AG04450 (cell line): ENCODE results near the gene CDK16. TPM values are rescaled to one million over a fixed set of nuclear protein-coding genes. Genes with fewer than 3 reads are reported as not detected.

Experiments
- CTCF ChIA-PET: fragments of 300-600, 350-600 bp; formaldehyde crosslinking; extraction: SDS; loops from one replicate; lab custom pipeline; 2022; ENCODE audit warnings: antibody characterized with exemption, inconsistent platforms; lab: Charles Lee
- POLR2A ChIA-PET: fragments of 350-600 bp; formaldehyde crosslinking; extraction: SDS; loops from one replicate; lab custom pipeline; 2021; ENCODE audit warnings: antibody characterized with exemption, inconsistent platforms; lab: Yijun Ruan, JAX
- DNase-seq: peaks from one replicate; pipeline ENCODE4 v3.0.0-alpha.2; 2011; ENCODE audit warnings: low read depth, low spot score
- H3K27ac ChIP-seq: one replicate; pipeline ENCODE4 v1.5.1; 2012; ENCODE audit warnings: low read depth, low read length, control low read depth
- H3K27me3 ChIP-seq: one replicate; pipeline ENCODE4 v1.6.0; 2012; ENCODE audit warnings: low read length; ENCODE audit not compliant: control insufficient read depth, insufficient read depth
- H3K4me3 ChIP-seq: 2 replicates; pipeline ENCODE4 v1.5.1; 2011; ENCODE audit warnings: mild to moderate bottlenecking, low read depth, low read length, control low read depth
- H3K9me3 ChIP-seq: 2 replicates; pipeline ENCODE4 v1.5.1; 2012; ENCODE audit warnings: low read length; ENCODE audit not compliant: control insufficient read depth, insufficient read depth
- polyA plus RNA-seq: library from polyadenylated mRNA; depleted of rRNA; stranded (reverse); fragments of >200 nt; gene quantifications from 2 replicates; pipeline ENCODE4 v1.2.3, GENCODE V29; 2011
- TF ChIP-seq, protein P1 (sequence below): IDR thresholded peaks from 2 replicates; pipeline ENCODE4 v1.5.1; 2011; ENCODE audit warnings: low read depth, low read length, control low read depth, inconsistent platforms

CDK16 gene
- polyA plus RNA-seq, 1 experiment = 89.9 TPM

GRCh38 chrX:47217121-47217851, 1.2 kb upstream of the CDK16 start:
- H3K9me3 ChIP-seq = no peaks in the 10 kb centered on the region
- ChIA-PET POLR2A (interaction anchor here (0.5 to 2.0 kb wide), 9 partner anchors 11 to 433 kb away, joined by 3 to 14 read pairs (median 5); partner anchors contain the start of genes ELK1 and USP11), CTCF (interaction anchor here (1.1 kb wide), 2 partner anchors 167 to 306 kb away, joined by 3 to 4 read pairs; no protein-coding TSS in a partner anchor)
- no peak for DNase-seq
- H3K4me3 ChIP-seq = peak overlapping the region; percentile 25
- TF ChIP-seq, protein P1, sequence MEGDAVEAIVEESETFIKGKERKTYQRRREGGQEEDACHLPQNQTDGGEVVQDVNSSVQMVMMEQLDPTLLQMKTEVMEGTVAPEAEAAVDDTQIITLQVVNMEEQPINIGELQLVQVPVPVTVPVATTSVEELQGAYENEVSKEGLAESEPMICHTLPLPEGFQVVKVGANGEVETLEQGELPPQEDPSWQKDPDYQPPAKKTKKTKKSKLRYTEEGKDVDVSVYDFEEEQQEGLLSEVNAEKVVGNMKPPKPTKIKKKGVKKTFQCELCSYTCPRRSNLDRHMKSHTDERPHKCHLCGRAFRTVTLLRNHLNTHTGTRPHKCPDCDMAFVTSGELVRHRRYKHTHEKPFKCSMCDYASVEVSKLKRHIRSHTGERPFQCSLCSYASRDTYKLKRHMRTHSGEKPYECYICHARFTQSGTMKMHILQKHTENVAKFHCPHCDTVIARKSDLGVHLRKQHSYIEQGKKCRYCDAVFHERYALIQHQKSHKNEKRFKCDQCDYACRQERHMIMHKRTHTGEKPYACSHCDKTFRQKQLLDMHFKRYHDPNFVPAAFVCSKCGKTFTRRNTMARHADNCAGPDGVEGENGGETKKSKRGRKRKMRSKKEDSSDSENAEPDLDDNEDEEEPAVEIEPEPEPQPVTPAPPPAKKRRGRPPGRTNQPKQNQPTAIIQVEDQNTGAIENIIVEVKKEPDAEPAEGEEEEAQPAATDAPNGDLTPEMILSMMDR = no peak
- H3K27me3 ChIP-seq = no peaks in the 10 kb centered on the region
- H3K27ac ChIP-seq = peak overlapping the region; percentile 91

GRCh38 chrX:47217852-47218279, 615 bp upstream of the CDK16 start:
- H3K27me3 ChIP-seq = no peaks in the 10 kb centered on the region
- peak overlapping the region; percentile 92 for H3K27ac ChIP-seq
- peak; percentile 96 for DNase-seq
- CTCF ChIA-PET = interaction anchor here (1.1 kb wide), 2 partner anchors 167 to 305 kb away, joined by 3 to 4 read pairs; no protein-coding TSS in a partner anchor
- TF ChIP-seq, protein P1 = no peak
- H3K9me3 ChIP-seq = no peaks in the 10 kb centered on the region
- H3K4me3 ChIP-seq = peak overlapping the region; percentile 72
- POLR2A ChIA-PET = interaction anchor here (0.5 to 2.0 kb wide), 11 partner anchors 11 to 1461 kb away, joined by 3 to 14 read pairs (median 5); partner anchors contain the start of genes ELK1 and USP11

DNA sequence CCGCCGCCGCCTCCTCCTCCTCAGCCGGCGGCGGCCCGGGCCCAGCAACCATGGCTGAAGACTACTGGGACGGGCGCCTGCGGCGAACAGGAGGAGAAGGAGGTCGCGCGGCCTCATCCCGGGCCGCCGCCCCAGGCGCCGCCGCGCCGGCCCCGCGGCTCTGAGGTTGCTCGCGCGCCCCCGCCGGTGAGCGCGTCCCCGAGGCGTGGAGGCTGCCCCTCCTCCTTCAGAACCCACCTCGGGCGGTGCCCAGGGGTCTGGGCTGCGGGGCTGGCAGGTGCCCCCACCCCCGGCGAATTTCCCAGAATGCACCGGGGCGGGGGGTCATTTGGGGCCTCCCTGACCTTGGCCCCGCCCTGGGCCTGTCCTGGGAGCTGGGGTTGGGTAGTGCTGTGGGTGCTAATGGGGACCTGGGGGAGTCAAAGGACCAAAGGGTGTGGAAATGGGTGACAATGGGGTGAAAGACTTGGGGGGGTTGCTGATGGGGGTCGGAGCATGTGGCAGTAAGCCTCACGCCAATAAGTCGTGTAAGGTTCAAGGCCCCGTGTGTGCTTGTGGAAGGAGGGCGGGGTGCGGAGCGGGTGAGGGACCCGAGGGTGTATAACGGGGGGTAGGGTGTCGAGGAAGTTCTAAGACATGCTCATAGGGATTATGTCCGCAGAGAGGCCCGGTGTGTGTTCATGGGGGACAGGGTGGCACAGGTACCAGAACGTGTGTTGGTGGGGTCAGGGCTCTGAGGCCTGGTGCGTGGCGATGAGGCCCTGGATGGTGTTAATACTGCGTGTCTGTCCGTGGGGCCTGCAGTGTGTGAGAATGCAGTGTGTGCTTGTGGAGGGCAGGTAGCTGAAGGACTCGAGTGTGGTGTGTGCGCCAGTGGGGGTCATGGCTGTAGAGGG, 687 bp downstream of the CDK16 start:
- TF ChIP-seq, protein P1 = no peak
- Histone ChIP-seq H3K4me3 (peak overlapping the region; percentile 72), H3K9me3 (no peaks in the 10 kb centered on the region), H3K27ac (peak overlapping the region; percentile 21), H3K27me3 (no peaks in the 10 kb centered on the region)
- ChIA-PET POLR2A (interaction anchor here (0.6 kb wide), 1 partner anchor 93 kb away, joined by 3 read pairs; no protein-coding TSS in a partner anchor), CTCF (no interaction called here)
- DNase-seq = no peak

DNA sequence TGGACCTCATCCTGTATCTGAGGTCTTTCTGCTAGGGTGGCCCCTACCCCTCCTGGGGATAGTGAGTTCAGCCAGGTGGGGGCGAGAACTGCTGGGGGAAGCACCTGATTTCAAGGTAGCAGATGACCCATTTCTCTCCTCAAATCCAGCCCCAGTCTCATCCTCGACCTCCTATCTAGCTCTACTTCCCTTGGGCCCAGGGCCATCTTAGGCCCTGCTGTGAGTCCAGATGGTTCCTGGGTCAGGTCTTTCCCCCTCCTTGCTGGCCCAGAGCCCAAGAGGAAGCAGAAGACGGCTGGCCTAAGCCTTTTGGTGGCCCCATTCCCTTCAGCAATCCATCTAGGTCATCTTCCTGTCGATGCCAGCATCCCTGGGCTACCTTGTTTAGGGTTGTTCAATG, 3.3 kb downstream of the CDK16 start:
- CTCF ChIA-PET = no interaction called here
- POLR2A ChIA-PET = no interaction called here
- TF ChIP-seq, protein P1 = no peak
- Histone ChIP-seq H3K9me3 (no peaks in the 10 kb centered on the region), H3K4me3 (no peak overlapping the region), H3K27ac (no peak overlapping the region), H3K27me3 (no peaks in the 10 kb centered on the region)
- no peak for DNase-seq
